Neural progenitor cell (in vitro differentiated cells): ENCODE measurements around the gene MYD88.

Experiments
- EZH2 ChIP-seq: fragments of 200-600 bp; sonication (generic); IDR thresholded peaks from 2 replicates; pipeline ENCODE4 v1.6.1; 2017; ENCODE audit warnings: antibody characterized with exemption, mild to moderate bottlenecking, moderate library complexity
- EZH2phosphoT487 ChIP-seq: fragments of 200-600 bp; sonication (generic); IDR thresholded peaks from 2 replicates; pipeline ENCODE4 v1.6.1; 2017; ENCODE audit warnings: antibody characterized with exemption
- TF ChIP-seq, protein P1 (sequence below): fragments of 200-600 bp; sonication (generic); IDR thresholded peaks from 2 replicates; pipeline ENCODE4 v1.5.1; 2017; ENCODE audit warnings: antibody characterized with exemption, mild to moderate bottlenecking

DNA sequence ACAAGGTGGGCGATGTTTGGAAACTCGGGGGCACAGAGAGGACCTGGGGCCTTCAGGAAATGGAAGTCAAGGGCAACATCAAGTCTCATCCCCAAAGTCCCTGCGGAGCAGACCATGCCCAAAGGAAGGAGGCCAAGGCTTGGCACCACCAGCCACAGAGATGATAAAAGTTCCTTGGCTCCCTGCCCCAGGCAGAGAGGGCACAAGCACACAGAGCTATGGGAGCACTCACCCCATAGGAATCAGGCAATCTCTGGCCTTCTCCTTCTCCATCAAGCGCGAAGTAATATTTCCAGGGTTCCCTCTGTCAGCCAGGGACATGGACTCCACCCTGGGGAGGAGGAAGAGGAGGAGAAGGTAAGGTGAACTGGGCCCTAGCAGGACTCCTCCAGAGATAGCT lies 9.4 kb upstream of the MYD88 start:
- TF ChIP-seq, protein P1, sequence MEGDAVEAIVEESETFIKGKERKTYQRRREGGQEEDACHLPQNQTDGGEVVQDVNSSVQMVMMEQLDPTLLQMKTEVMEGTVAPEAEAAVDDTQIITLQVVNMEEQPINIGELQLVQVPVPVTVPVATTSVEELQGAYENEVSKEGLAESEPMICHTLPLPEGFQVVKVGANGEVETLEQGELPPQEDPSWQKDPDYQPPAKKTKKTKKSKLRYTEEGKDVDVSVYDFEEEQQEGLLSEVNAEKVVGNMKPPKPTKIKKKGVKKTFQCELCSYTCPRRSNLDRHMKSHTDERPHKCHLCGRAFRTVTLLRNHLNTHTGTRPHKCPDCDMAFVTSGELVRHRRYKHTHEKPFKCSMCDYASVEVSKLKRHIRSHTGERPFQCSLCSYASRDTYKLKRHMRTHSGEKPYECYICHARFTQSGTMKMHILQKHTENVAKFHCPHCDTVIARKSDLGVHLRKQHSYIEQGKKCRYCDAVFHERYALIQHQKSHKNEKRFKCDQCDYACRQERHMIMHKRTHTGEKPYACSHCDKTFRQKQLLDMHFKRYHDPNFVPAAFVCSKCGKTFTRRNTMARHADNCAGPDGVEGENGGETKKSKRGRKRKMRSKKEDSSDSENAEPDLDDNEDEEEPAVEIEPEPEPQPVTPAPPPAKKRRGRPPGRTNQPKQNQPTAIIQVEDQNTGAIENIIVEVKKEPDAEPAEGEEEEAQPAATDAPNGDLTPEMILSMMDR = no peak
- TF ChIP-seq EZH2phosphoT487 (no peak), EZH2 (no peak)
